ENCODE measurements around the gene CIDEA.

Gene CIDEA

DNA sequence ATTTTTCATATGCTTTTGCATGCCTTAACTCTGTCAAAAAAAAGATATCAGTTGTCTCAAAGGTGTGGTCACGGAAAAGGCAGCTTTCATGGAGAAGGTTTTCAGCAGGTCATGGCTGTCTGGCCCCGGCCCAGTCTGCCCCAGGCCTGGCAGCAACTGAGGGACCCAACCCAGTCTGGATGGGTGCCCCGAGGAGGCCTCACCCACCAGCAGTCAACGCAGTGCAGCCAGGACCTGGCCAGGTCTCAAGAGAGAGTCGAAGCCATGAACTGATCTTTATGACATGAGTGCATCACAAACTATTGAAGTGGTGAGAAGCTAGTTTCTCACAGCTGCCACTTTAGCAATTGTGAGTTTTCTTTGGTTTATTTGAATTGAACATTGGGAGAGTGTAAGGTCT lies 61.8 kb downstream of the CIDEA start:
- H3K9me3 ChIP-seq: no peaks in the 10 kb centered on the region
- TF ChIP-seq CTCF (IDR thresholded peaks at IDR 0.05; ENCODE audit: low read depth, low read length): no peak
- no peaks in the 10 kb centered on the region for H3K27me3 ChIP-seq
- H3K4me3 ChIP-seq (ENCODE audit: low read depth, low read length): no peak overlapping the region
- H3K36me3 ChIP-seq: peaks cover 8% of the 10 kb centered on the region
- no peaks in the 10 kb centered on the region for H3K4me1 ChIP-seq
- no peak for DNase-seq

DNA sequence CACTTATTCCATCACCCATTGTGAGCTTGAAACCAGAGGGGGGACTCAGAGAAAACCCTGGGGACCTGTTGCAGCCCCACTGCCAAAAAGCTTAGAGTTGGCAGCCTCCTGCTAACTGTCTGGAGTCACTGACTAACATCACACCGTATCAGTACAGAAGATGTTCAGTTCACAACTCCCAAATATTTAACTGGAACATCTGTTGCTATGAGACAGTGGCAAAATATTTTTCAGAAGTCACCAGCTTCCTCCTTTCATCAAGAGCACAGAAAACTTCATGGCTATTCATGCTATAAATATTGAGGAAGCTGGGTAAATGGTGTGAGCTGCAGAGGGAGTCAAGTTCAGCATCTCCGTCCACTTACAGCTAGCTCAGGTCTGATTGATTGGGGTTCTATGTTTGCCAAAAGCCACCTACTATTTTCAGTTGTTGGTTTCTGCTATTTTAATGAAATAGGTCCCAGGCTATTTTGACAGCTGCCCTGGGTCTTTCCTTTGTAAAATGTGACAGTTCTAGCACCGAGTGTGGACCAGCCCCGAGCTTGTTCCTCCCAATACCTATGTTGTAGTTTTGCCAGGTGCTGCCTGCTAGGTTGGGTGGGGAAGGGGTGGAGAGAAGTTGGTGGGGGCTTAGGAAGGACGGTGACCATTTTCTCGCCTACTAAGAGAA lies 63.6 kb downstream of the CIDEA start:
- no peaks in the 10 kb centered on the region for H3K36me3 ChIP-seq

DNA sequence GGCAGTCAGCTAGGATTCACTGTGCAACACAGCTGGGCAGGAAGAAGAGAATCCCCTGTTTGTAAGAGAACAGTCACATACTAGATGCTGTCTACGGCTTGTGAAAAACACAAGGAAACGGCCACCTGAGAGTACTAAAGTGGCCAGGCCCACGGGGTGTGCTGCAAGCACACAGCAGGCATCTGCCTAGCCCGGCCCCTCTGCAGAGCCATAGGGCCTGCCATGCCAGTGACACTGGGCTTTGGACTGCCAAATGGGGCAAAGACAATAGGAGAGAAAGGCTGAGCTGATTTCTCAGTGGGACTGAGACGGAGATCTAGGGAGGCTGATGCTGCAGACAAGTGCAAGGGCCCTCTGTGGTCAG lies 64.2 kb downstream of the CIDEA start:
- Histone ChIP-seq H3K4me1 (no peaks in the 10 kb centered on the region), H3K27me3 (no peaks in the 10 kb centered on the region), H3K9me3 (no peaks in the 10 kb centered on the region), H3K4me3 (ENCODE audit: low read depth, low read length) (no peak overlapping the region), H3K36me3 (no peaks in the 10 kb centered on the region)
- DNase-seq: no peak
- TF ChIP-seq CTCF (IDR thresholded peaks at IDR 0.05; ENCODE audit: low read depth, low read length): no peak

More for the DNA sequence above, 63.6 kb downstream of the CIDEA start:
- no peak for TF ChIP-seq CTCF (IDR thresholded peaks at IDR 0.05; ENCODE audit: low read depth, low read length)
- Histone ChIP-seq H3K4me3 (ENCODE audit: low read depth, low read length) (no peak overlapping the region), H3K27me3 (no peaks in the 10 kb centered on the region), H3K9me3 (no peaks in the 10 kb centered on the region), H3K4me1 (no peaks in the 10 kb centered on the region)
- no peak for DNase-seq

DNA sequence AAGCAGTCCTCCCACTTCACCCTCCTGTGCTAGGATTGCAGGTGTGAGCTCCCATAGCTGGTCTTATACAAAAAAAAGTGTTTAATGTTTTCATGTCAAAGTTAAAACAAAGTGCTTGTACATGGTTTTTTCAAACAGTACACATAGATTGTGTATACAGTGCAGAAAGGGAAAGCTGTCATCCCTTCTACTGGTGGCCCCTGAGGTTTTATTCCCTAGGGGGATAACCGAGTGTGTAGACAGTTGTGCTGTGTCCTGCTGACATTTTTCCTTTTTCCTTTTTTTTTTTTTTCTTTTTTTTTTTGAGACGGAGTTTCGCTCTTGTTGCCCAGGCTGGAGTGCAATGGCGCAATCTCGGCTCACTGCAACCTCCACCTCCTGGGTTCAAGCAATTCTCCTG lies 64.7 kb downstream of the CIDEA start:
- DNase-seq: no peak
- TF ChIP-seq CTCF (IDR thresholded peaks at IDR 0.05; ENCODE audit: low read depth, low read length): no peak
- Histone ChIP-seq H3K9me3 (no peaks in the 10 kb centered on the region), H3K4me1 (no peaks in the 10 kb centered on the region), H3K36me3 (no peaks in the 10 kb centered on the region), H3K4me3 (ENCODE audit: low read depth, low read length) (no peak overlapping the region), H3K27me3 (no peaks in the 10 kb centered on the region)

- H3K27me3 ChIP-seq: no peaks in the 10 kb centered on the region
- no peak for TF ChIP-seq CTCF (IDR thresholded peaks at IDR 0.05; ENCODE audit: low read depth, low read length)
- H3K4me3 ChIP-seq (ENCODE audit: low read depth, low read length): no peak overlapping the region
- H3K9me3 ChIP-seq: no peaks in the 10 kb centered on the region
- H3K4me1 ChIP-seq: no peaks in the 10 kb centered on the region
- no peak for DNase-seq
- peaks cover 9% of the 10 kb centered on the region; the same call in 1 of the 2 replicates for H3K36me3 ChIP-seq
These were observed 67.2 kb downstream of the CIDEA start for GRCh38 chr18:12321333-12321732.

- DNase-seq: no peak
- H3K4me1 ChIP-seq: no peaks in the 10 kb centered on the region; the same call in 1 of the 2 replicates
- peaks cover 26% of the 10 kb centered on the region for H3K36me3 ChIP-seq
- H3K9me3 ChIP-seq: no peaks in the 10 kb centered on the region
- H3K4me3 ChIP-seq (ENCODE audit: low read depth, low read length): no peak overlapping the region
- H3K27me3 ChIP-seq: no peaks in the 10 kb centered on the region
- TF ChIP-seq CTCF (IDR thresholded peaks at IDR 0.05; ENCODE audit: low read depth, low read length): no peak
These were observed 71.0 kb downstream of the CIDEA start for GRCh38 chr18:12324991-12325725.

Data from BE2C (cell line).